Panc1 (cell line): ENCODE results near the gene SLC25A17. TPM values are rescaled to one million over a fixed set of nuclear protein-coding genes. Genes with fewer than 3 reads are reported as not detected.

Experiments
- ATAC-seq: fragments of 200-7000 bp; cut with Tn5 transposase; 2 replicates; pipeline ENCODE4 v1.9.1; 2020; ENCODE audit warnings: mild to moderate bottlenecking, moderate library complexity
- BruUV-seq: library from RNA; stranded (reverse); fragments of 400-500 nt; replicated peaks from 2 replicates; lab custom pipeline; 2021; lab: Mats Ljungman, UMichigan
- CTCF ChIA-PET: fragments of 300-600 bp; sonication (Branson Sonifier 250); formaldehyde crosslinking; loops from one replicate; lab custom pipeline; 2022; ENCODE audit warnings: antibody characterized with exemption; lab: Charles Lee
- POLR2A ChIA-PET: fragments of 300-600 bp; sonication (Branson Sonifier 250); formaldehyde crosslinking; loops from one replicate; lab custom pipeline; 2022; ENCODE audit warnings: antibody characterized with exemption; lab: Charles Lee
- DNase-seq: peaks from one replicate; pipeline ENCODE4 v3.0.0-alpha.2; 2010; ENCODE audit warnings: low read depth, low spot score
- H3K27ac ChIP-seq: 2 replicates; pipeline ENCODE4 v1.5.1; 2011; ENCODE audit warnings: mild to moderate bottlenecking, low read length, inconsistent platforms
- H3K27me3 ChIP-seq: fragments of 200-500 bp; sonication (Bioruptor generic); 2 replicates; pipeline ENCODE4 v1.6.0; 2014; ENCODE audit warnings: low read length, inconsistent platforms; ENCODE audit not compliant: control insufficient read depth, insufficient read depth
- H3K36me3 ChIP-seq: fragments of 200-500 bp; sonication (Bioruptor generic); 2 replicates; pipeline ENCODE4 v1.5.1; 2014; ENCODE audit warnings: inconsistent platforms, mild to moderate bottlenecking, low read length, moderate library complexity; ENCODE audit not compliant: control insufficient read depth, insufficient read depth
- H3K4me1 ChIP-seq: 2 replicates; pipeline ENCODE4 v1.5.1; 2011; ENCODE audit warnings: inconsistent platforms, mild to moderate bottlenecking, low read length, moderate library complexity; ENCODE audit not compliant: control insufficient read depth, insufficient read depth
- H3K4me3 ChIP-seq, 2 experiments: 2 replicates each; pipeline ENCODE4 v1.5.1; 2011 to 2012; ENCODE audit warnings: low read depth in 2 of 2, low read length in 2 of 2, mild to moderate bottlenecking in 2 of 2, inconsistent platforms in 1 of 2, moderate library complexity in 1 of 2
- H3K9me3 ChIP-seq: fragments of 200-500 bp; sonication (Bioruptor generic); 2 replicates; pipeline ENCODE4 v1.5.1; 2014; ENCODE audit warnings: low read depth, mild to moderate bottlenecking, inconsistent platforms, low read length, moderate library complexity; ENCODE audit not compliant: control insufficient read depth, insufficient read depth
- POLR2AphosphoS5 ChIP-seq: IDR thresholded peaks from 2 replicates; pipeline ENCODE4 v1.6.1; 2012; ENCODE audit warnings: mild to moderate bottlenecking, low read depth, low read length, moderate library complexity
- SIN3A ChIP-seq: IDR thresholded peaks from 2 replicates; pipeline ENCODE4 v1.6.1; 2012; ENCODE audit warnings: low read depth, mild to moderate bottlenecking, low read length, moderate library complexity, borderline replicate concordance; ENCODE audit not compliant: insufficient read depth
- TCF7L2 ChIP-seq: IDR thresholded peaks from 2 replicates; pipeline ENCODE4 v1.6.1; 2011; ENCODE audit warnings: mild to moderate bottlenecking, low read depth, low read length, inconsistent platforms
- in situ Hi-C: cut with HindIII; loops from 2 replicates; pipeline ENCODE4 v1.10.0; 2016; ENCODE audit warnings: low sequenced_read_pairs, low pct_unique_long_range_greater_than_20kb
- intact Hi-C: fragments of 100-400 bp; cut with micrococcal nuclease; formaldehyde crosslinking; loops from one replicate; pipeline ENCODE4 v1.10.0; 2022; ENCODE audit not compliant: unreplicated experiment
- total RNA-seq: library from RNA; stranded (reverse); gene quantifications from one replicate; pipeline ENCODE4 v1.2.1, GENCODE V29; 2021; ENCODE audit not compliant: unreplicated experiment
- TF ChIP-seq, protein P1 (sequence below), 2 experiments: IDR thresholded peaks; 2 replicates each; pipeline ENCODE4 v1.6.1; 2011 to 2012; ENCODE audit warnings: low read depth in 2 of 2, control low read depth in 1 of 2, low read length in 1 of 2, mild to moderate bottlenecking in 1 of 2, moderate library complexity in 1 of 2; ENCODE audit not compliant: insufficient read depth in 1 of 2
- TF ChIP-seq, protein P2 (sequence below): fragments of 450-650 bp; IDR thresholded peaks from 2 replicates; pipeline ENCODE4 v1.5.1; 2017; ENCODE audit warnings: mild to moderate bottlenecking

The SLC25A17 gene
- total RNA-seq, 1 experiment from 2014 or later: 28.9 TPM

GRCh38 chr22:40855071-40855978, 36.2 kb upstream of the SLC25A17 start:
- POLR2A ChIA-PET: interaction anchor here (0.5 kb wide), 1 partner anchor 82 kb away, joined by 7 read pairs; no protein-coding TSS in a partner anchor

DNA sequence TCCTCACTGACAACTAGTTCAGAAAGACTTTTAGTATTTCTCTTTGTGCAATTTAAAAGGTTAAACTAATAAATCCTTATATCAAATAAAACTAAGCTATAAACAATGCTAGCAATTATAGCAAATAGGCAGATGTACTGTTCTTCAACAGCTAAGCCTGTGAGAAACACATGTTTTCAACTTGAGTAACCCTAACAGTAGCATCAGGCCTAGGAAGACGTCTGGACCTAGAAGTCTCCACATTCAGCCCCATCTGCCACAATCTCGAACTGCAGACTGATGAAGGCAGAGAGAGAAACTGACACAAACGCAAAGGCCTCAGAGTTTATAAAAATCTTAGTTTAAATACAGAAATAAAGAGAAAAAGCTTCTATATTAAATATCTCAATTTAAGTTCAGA, 34.8 kb upstream of the SLC25A17 start:
- ChIA-PET POLR2A (no interaction called here), CTCF (no interaction called here)
- peaks cover 30% of the 10 kb centered on the region for H3K4me1 ChIP-seq
- peaks cover 21% of the 10 kb centered on the region for H3K36me3 ChIP-seq
- DNase-seq (no peak), ATAC-seq (no peak)
- TF ChIP-seq TCF7L2 (no peak), POLR2AphosphoS5 (no peak), SIN3A (no peak)
- TF ChIP-seq, protein P1, sequence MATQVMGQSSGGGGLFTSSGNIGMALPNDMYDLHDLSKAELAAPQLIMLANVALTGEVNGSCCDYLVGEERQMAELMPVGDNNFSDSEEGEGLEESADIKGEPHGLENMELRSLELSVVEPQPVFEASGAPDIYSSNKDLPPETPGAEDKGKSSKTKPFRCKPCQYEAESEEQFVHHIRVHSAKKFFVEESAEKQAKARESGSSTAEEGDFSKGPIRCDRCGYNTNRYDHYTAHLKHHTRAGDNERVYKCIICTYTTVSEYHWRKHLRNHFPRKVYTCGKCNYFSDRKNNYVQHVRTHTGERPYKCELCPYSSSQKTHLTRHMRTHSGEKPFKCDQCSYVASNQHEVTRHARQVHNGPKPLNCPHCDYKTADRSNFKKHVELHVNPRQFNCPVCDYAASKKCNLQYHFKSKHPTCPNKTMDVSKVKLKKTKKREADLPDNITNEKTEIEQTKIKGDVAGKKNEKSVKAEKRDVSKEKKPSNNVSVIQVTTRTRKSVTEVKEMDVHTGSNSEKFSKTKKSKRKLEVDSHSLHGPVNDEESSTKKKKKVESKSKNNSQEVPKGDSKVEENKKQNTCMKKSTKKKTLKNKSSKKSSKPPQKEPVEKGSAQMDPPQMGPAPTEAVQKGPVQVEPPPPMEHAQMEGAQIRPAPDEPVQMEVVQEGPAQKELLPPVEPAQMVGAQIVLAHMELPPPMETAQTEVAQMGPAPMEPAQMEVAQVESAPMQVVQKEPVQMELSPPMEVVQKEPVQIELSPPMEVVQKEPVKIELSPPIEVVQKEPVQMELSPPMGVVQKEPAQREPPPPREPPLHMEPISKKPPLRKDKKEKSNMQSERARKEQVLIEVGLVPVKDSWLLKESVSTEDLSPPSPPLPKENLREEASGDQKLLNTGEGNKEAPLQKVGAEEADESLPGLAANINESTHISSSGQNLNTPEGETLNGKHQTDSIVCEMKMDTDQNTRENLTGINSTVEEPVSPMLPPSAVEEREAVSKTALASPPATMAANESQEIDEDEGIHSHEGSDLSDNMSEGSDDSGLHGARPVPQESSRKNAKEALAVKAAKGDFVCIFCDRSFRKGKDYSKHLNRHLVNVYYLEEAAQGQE (IDR thresholded peaks at IDR 0.05; ENCODE audit: insufficient read depth in 1 of 2, low read depth in 2 of 2, low read length in 1 of 2): no peak
- TF ChIP-seq, protein P2, sequence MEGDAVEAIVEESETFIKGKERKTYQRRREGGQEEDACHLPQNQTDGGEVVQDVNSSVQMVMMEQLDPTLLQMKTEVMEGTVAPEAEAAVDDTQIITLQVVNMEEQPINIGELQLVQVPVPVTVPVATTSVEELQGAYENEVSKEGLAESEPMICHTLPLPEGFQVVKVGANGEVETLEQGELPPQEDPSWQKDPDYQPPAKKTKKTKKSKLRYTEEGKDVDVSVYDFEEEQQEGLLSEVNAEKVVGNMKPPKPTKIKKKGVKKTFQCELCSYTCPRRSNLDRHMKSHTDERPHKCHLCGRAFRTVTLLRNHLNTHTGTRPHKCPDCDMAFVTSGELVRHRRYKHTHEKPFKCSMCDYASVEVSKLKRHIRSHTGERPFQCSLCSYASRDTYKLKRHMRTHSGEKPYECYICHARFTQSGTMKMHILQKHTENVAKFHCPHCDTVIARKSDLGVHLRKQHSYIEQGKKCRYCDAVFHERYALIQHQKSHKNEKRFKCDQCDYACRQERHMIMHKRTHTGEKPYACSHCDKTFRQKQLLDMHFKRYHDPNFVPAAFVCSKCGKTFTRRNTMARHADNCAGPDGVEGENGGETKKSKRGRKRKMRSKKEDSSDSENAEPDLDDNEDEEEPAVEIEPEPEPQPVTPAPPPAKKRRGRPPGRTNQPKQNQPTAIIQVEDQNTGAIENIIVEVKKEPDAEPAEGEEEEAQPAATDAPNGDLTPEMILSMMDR: no peak
- H3K27ac ChIP-seq: peak overlapping the region; percentile 86
- intact Hi-C loops (no loop called here), in situ Hi-C loops (no loop called here)
- peak overlapping the region; percentile 66 to 84 for H3K4me3 ChIP-seq
- no peaks in the 10 kb centered on the region for H3K9me3 ChIP-seq
- no peaks in the 10 kb centered on the region for H3K27me3 ChIP-seq
- BruUV-seq: no TSS peak

More at GRCh38 chr22:40855071-40855978, 36.2 kb upstream of the SLC25A17 start:
- no peaks in the 10 kb centered on the region for H3K27me3 ChIP-seq
- in situ Hi-C loops: no loop called here
- TF ChIP-seq, protein P1 (IDR thresholded peaks at IDR 0.05; ENCODE audit: insufficient read depth in 1 of 2, low read depth in 2 of 2, low read length in 1 of 2): no peak
- no peak for TF ChIP-seq POLR2AphosphoS5
- TF ChIP-seq, protein P2: no peak
- TF ChIP-seq TCF7L2: no peak
- no peak for TF ChIP-seq SIN3A
- intact Hi-C loops: no loop called here
- DNase-seq (no peak), ATAC-seq (no peak)
- peak overlapping the region; percentile 66 to 84 for H3K4me3 ChIP-seq
- CTCF ChIA-PET: no interaction called here
- H3K9me3 ChIP-seq: no peaks in the 10 kb centered on the region
- H3K4me1 ChIP-seq: peaks cover 30% of the 10 kb centered on the region
- H3K27ac ChIP-seq: peak overlapping the region; percentile 86
- no TSS peak for BruUV-seq
- peaks cover 14% of the 10 kb centered on the region for H3K36me3 ChIP-seq
